Karpas-422 (cell line): ENCODE results near the gene OR6C75. TPM values are rescaled to one million over a fixed set of nuclear protein-coding genes. Genes with fewer than 3 reads are reported as not detected.
"Not testable (repeated sequence)": the region's sequence is repeated elsewhere in the genome, so short reads cannot be mapped to it uniquely, and the experiment has no call there.

Experiments used
- DNase-seq: peaks from one replicate; pipeline ENCODE4 v3.0.0-alpha.2; 2015
- H2AFZ ChIP-seq: fragments of 200-600 bp; sonication (generic); 2 replicates; pipeline ENCODE4 v1.6.1; 2014; ENCODE audit warnings: antibody characterized with exemption, low read length, mixed read lengths
- H3K27ac ChIP-seq: fragments of 200-600 bp; sonication (generic); 2 replicates; pipeline ENCODE4 v1.5.1; 2014; ENCODE audit warnings: mild to moderate bottlenecking, low read length, moderate library complexity
- H3K27me3 ChIP-seq: fragments of 200-600 bp; sonication (generic); 2 replicates; pipeline ENCODE4 v1.6.1; 2014; ENCODE audit warnings: low read length, mixed read lengths
- H3K36me3 ChIP-seq: fragments of 200-600 bp; sonication (generic); 2 replicates; pipeline ENCODE4 v1.6.1; 2014; ENCODE audit warnings: low read length, mixed read lengths; ENCODE audit not compliant: insufficient read depth
- H3K4me1 ChIP-seq: fragments of 200-600 bp; sonication (generic); 2 replicates; pipeline ENCODE4 v1.6.1; 2014; ENCODE audit warnings: mild to moderate bottlenecking, low read length, mixed read lengths
- H3K4me2 ChIP-seq: fragments of 200-600 bp; sonication (generic); 2 replicates; pipeline ENCODE4 v1.6.1; 2014; ENCODE audit warnings: low read length, low read depth, mild to moderate bottlenecking; ENCODE audit not compliant: poor library complexity, severe bottlenecking
- H3K4me3 ChIP-seq: fragments of 200-600 bp; sonication (generic); 2 replicates; pipeline ENCODE4 v1.5.1; 2014; ENCODE audit warnings: mild to moderate bottlenecking, antibody characterized with exemption, low read length, mixed read lengths
- H3K79me2 ChIP-seq: fragments of 200-600 bp; sonication (generic); 2 replicates; pipeline ENCODE4 v1.6.1; 2014; ENCODE audit warnings: mild to moderate bottlenecking, low read length, mixed read lengths
- H3K9ac ChIP-seq: fragments of 200-600 bp; sonication (generic); 2 replicates; pipeline ENCODE4 v1.6.0; 2014; ENCODE audit warnings: low read length
- H3K9me2 ChIP-seq: fragments of 200-600 bp; sonication (generic), shearing (Covaris generic); replicated peaks from 2 replicates; pipeline ENCODE4 v1.6.0; 2014; ENCODE audit warnings: mild to moderate bottlenecking, low read length, moderate library complexity; ENCODE audit not compliant: insufficient read depth
- H3K9me3 ChIP-seq: fragments of 300-700, 200-600 bp; sonication (generic); 2 replicates; pipeline ENCODE4 v1.6.1; 2014; ENCODE audit warnings: low read length, mixed read lengths
- H4K20me1 ChIP-seq: fragments of 200-600 bp; sonication (generic); 2 replicates; pipeline ENCODE4 v1.6.1; 2014; ENCODE audit warnings: mild to moderate bottlenecking, antibody characterized with exemption, low read length, low read depth; ENCODE audit not compliant: insufficient read depth
- total RNA-seq: library from RNA; depleted of rRNA; stranded (reverse); fragments of >200 nt; shearing (Covaris generic); gene quantifications from 2 replicates; pipeline ENCODE4 v1.2.3, GENCODE V29; 2014; ENCODE audit warnings: low replicate concordance; rRNA removed

Gene OR6C75
- total RNA-seq, 1 experiment from 2014 or later, result not detected

DNA sequence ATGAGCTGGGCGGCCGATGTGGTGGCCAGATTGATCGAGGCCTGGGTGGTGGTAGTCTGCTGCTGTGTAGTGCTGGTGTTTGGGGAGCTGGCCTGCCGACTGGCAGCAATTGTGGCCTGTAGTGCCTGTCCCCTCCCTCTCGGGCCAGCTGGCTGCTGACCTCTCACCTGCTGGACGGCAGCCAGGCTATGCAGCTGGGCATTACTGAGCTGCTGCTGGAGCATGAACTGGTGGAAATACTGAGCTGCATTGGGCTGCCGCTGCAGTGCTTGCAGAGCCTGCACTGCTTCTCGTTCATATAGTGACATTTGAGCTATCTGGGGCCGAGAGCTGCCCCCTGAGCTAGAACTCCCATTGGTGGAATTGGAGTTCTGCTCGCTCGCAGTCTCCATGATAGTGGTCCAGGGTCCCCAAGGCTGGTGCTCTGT, 51.6 kb downstream of the OR6C75 start:
- not testable (repeated sequence) for H3K4me2 ChIP-seq, H3K9me2 ChIP-seq, H3K4me3 ChIP-seq, H3K27ac ChIP-seq, DNase-seq, H3K27me3 ChIP-seq, H3K9me3 ChIP-seq, H4K20me1 ChIP-seq, H3K4me1 ChIP-seq, H3K79me2 ChIP-seq, H3K9ac ChIP-seq, H3K36me3 ChIP-seq, H2AFZ ChIP-seq

GRCh38 chr12:55414889-55415288, 52.1 kb downstream of the OR6C75 start:
- H3K27me3 ChIP-seq, H3K4me2 ChIP-seq: not testable (repeated sequence)

DNA sequence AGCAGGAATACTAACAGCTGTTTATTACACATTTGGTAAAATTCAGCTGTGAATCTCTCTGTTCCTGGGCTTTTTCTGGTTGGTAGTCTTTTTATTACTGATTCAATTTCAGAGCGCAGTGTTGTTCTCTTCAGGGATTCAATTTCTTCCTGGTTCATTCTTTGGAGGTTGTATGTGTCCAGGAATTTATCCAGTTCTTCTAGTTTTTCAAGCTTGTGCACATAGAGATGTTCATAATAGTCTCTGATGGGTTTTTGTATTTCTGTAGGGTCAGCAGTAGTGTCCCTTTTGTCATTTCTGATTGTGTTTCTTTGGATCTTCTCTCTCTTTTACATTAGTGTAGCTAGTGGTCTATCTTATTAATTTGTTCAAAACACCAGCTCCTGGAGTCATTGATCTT, 54.2 kb downstream of the OR6C75 start:
- H3K27ac ChIP-seq, result no peak overlapping the region

More at GRCh38 chr12:55414889-55415288, 52.1 kb downstream of the OR6C75 start:
- H3K4me3 ChIP-seq, DNase-seq, H3K9ac ChIP-seq, H3K79me2 ChIP-seq, H3K9me2 ChIP-seq, H3K4me1 ChIP-seq, H2AFZ ChIP-seq, H4K20me1 ChIP-seq, H3K36me3 ChIP-seq, H3K27ac ChIP-seq, H3K9me3 ChIP-seq: not testable (repeated sequence)

More for the DNA sequence above, 54.2 kb downstream of the OR6C75 start:
- Histone ChIP-seq H3K79me2 (no peaks in the 10 kb centered on the region), H4K20me1 (no peaks in the 10 kb centered on the region), H3K9ac (no peak overlapping the region), H3K27me3 (no peaks in the 10 kb centered on the region), H3K36me3 (no peaks in the 10 kb centered on the region), H2AFZ (no peak overlapping the region), H3K9me3 (no peaks in the 10 kb centered on the region), H3K4me1 (no peaks in the 10 kb centered on the region), H3K9me2 (no peaks in the 10 kb centered on the region), H3K4me3 (no peak overlapping the region), H3K4me2 (no peak overlapping the region)
- DNase-seq, result no peak

Other genes starting within 250 kb of the OR6C75 start
- gene OR9K2, start 236.6 kb upstream of the OR6C75 start, total RNA-seq, result not detected in 2 replicates
- gene OR10A7, start 141.9 kb upstream of the OR6C75 start, total RNA-seq, result not detected in 2 replicates
- gene OR6C74, start 118.4 kb upstream of the OR6C75 start, total RNA-seq, result not detected in 2 replicates
- not detected in 2 replicates for gene OR6C6, start 66.4 kb upstream of the OR6C75 start, total RNA-seq
- gene OR6C1, start 48.6 kb upstream of the OR6C75 start, total RNA-seq, result not detected in 2 replicates
- not detected in 2 replicates for gene OR6C3, start 32.2 kb upstream of the OR6C75 start, total RNA-seq
- gene OR6C65, start 37.6 kb downstream of the OR6C75 start, total RNA-seq, result not detected in 2 replicates
- gene OR6C76, start 63.3 kb downstream of the OR6C75 start, total RNA-seq, result not detected in 2 replicates
- gene OR6C2, start 81.1 kb downstream of the OR6C75 start, total RNA-seq, result not detected in 2 replicates
- gene OR6C70, start 107.2 kb downstream of the OR6C75 start, total RNA-seq, result not detected in 2 replicates
- not detected in 2 replicates for gene OR6C68, start 129.4 kb downstream of the OR6C75 start, total RNA-seq
- gene OR6C4, start 186.6 kb downstream of the OR6C75 start, total RNA-seq, result not detected in 2 replicates
- gene OR2AP1, start 209.5 kb downstream of the OR6C75 start, total RNA-seq, result not detected in 2 replicates